Measurements from ENCODE around the gene SLC7A14. TPM values are rescaled to one million over a fixed set of nuclear protein-coding genes. Genes with fewer than 3 reads are reported as not detected.

SLC7A14 gene
- total RNA-seq, 1 donor from 2014 or later = 7.0 TPM

DNA sequence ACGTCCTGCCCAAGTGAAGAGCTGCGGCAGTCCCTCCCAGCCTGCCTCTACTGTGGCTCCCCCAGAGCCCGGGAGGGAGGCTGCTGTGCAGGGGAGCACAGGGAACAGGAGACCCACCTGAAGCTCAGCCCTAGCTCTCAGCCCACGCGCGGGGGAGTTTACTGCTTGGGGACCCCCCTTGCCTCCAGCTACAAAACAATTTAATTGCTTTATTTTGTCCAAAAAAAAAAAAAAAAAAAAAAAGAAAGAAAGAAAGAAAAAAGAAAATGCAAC lies 89.1 kb downstream of the SLC7A14 start:
- DNase-seq = no peak

DNA sequence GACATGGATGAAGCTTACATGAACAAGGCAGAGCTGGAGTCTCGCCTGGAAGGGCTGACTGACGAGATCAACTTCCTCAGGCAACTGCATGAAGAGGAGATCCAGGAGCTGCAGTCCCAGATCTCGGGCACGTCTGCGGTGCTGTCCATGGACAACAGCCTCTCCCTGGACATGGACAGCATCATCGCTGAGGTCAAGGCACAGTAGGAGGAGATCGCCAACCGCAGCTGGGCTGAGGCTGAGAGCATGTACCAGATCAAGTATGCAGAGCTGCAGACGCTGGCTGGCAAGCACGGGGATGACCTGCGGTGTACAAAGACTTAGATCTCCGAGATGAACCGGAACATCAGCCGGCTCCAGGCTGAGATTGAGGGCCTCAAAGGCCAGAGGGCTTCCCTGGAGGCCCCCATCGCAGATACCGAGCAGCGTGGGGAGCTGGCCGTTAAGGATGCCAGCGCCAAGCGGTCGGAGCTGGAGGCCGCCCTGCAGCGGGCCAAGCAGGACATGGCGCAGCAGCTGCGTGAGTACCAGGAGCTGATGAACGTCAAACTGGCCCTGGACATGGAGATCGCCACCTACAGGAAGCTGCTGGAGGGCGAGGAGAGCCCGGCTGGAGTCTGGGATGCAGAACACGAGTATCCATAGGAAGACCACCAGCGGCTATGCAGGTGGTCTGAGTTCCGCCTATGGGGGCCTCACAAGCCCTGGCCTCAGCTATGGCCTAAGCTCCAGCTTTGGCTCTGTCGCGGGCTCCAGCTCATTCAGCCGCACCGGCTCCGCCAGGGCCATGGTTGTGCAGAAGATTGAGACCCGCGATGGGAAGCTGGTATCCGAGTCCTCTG lies 89.6 kb downstream of the SLC7A14 start:
- DNase-seq = no peak

- no peak for DNase-seq
These were observed 91.1 kb downstream of the SLC7A14 start for GRCh38 chr3:170494766-170495165.

GRCh38 chr3:170493712-170494182 lies 92.1 kb downstream of the SLC7A14 start:
- no peak for DNase-seq

DNA sequence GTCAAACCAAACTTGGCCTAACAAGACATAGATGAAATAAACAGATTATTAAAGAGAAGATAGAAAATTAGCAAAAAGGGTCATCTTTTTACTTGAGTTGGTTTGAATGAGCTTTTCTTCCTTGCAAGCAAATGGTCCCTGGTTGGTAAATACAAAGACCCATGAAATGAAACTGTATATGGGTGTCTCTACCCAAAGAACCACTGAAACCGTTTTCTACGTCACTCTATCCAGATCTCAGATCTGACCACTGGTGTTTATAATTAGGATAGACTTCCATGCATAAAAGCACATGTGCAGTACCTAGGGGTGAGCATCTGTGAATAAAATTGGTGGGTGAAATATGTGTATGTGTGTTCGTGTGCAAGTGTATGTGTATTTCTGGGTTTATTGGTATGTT lies 94.0 kb downstream of the SLC7A14 start:
- DNase-seq = no peak

- DNase-seq = no peak
These were observed 94.9 kb downstream of the SLC7A14 start for GRCh38 chr3:170490828-170491560.

- DNase-seq = no peak
These were observed 97.1 kb downstream of the SLC7A14 start for GRCh38 chr3:170488802-170489201.

DNA sequence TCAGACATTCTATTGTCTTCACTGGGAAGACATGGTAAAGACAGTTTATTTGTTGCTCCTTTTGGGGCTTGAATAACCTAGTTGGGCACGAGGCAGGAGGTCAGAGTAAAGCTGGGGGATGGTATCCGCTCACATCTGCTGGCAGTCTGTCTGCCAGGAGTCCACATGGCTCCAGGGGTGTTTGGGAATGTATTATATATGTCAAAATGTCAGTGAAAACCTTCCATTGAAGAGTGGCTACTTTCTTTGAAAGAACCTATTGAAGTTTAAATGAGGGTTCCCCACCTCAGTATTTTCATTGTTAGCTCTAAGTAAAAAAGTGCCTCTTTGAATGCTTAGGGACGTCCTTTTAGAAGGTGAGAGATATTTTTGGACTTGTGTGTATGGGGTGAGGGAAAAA lies 98.8 kb downstream of the SLC7A14 start:
- DNase-seq = no peak

GRCh38 chr3:170486398-170486797 lies 99.5 kb downstream of the SLC7A14 start:
- DNase-seq = no peak

DNA sequence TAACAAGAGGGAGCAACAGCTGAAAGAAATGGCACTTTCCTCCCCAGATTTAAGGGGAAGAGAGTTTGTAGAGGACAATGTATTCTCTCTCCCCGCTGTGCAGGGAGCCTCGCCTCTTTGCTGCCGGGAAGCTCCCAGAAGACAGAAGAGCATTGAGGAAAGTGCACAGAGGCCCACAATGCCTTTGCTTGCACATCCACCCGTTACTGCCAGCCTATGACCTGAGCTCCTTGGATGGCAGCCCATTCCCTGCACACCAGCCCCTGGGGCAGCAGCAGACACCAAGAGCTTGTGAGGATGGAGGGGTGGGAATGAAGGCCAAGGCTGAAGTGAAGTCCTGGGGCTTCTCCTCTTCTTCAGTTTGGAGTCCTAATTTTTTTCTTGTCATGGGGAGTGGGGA lies 100.2 kb downstream of the SLC7A14 start:
- peak; percentile 70 for DNase-seq

- no peak for DNase-seq
These were observed 100.6 kb downstream of the SLC7A14 start for GRCh38 chr3:170485294-170485693.

DNA sequence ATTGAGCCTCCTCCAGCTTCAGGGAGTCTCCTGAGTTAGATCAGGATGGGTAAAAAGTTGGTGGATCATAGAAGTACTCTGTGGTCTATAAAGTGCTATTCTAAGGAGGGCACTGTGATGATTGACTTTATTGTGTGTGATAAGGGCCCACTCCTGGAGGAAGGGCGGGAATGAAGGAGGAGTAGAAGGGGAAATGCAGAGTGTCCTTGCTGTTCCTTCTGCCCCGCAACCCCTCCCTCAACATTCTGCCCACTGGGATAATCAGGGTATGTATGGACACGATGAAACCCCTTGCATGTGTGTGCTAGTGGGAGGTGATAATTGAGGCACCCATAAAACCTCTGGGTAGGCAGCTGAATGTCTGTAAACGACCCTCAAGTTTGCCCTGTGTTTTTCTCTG lies 101.0 kb downstream of the SLC7A14 start:
- no peak for DNase-seq

DNA sequence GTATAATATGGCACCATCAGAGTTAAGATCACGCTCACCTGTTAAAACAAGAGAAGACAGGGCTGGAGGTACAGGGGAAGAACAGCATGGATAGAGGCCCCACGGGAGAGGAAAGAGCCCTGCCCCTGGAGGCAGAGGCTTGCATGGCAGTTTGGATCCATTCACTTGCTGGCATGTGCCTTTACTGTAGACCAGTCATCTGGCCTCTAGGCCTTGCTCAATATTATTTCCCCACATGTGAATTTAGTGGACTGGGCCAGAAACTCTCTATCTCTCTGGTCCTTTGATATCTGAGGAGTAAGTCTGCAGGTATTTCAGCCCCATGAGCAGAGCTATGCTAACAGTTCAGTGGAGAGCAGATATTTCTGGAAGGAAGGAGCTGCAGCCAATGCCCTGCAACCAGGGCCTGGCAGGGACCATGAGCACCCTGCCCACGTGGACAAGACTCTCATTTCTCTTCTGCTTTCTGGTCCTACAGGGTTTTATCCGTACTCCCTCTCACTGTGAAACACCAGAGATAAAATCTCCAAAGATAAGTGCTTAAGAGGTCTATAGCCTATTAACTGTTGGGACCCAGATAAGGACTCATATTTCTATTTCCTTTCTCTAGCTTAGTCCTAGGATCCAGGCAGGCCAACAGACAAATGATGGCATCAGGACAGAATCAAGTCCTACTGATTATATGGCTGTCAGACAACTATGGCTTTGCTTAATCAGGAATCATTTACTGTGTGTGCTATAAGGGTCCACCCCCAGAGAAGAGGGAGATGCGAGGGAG lies 102.2 kb downstream of the SLC7A14 start:
- no peak for DNase-seq

- no peak for DNase-seq
These were observed 103.7 kb downstream of the SLC7A14 start for GRCh38 chr3:170482199-170482598.

- no peak for DNase-seq
These were observed 105.8 kb downstream of the SLC7A14 start for GRCh38 chr3:170480111-170480510.

DNA sequence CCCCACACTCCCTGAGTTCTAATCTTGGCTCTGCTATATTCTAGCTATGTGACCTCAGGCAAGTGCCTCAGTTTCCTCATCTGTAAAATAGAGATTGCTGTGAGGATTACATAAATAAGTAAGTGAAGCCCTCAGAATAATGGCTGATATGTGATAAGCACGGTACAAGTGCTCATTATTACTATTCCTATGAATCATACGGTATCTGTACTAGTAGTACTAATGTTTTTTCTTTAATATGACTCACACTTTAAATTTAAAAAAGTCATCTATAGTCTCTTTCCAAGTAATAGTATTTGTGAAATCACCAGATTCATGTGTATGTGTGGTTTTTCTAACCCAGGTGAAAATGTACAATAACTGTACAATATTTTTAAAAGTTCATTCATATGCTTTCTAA lies 108.5 kb downstream of the SLC7A14 start:
- DNase-seq = no peak

GRCh38 chr3:170476291-170476690 lies 109.6 kb downstream of the SLC7A14 start:
- no peak for DNase-seq

- DNase-seq = no peak
These were observed 110.7 kb downstream of the SLC7A14 start for GRCh38 chr3:170475092-170475685.

- no peak for DNase-seq
These were observed 112.5 kb downstream of the SLC7A14 start for GRCh38 chr3:170473358-170473757.

DNA sequence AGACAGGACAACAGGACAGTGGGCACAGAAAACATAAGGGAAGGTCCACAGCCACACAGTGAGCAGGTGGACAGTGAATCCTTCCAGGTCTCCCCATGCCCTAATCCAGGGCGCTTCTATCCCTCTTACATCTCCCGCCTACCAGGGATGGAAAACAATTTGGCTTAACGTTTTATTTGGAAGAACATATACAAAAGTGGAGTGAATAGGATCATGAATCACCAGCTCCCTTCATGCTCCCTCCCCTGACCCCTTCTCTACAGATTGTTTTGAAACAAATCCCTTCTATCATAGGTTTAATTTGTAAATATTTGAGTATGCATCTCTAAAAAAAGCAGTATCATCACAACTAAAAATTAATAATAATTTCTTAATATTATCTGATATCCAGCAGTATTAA lies 114.7 kb downstream of the SLC7A14 start:
- DNase-seq = no peak

- DNase-seq = peak; percentile 45
These were observed 115.5 kb downstream of the SLC7A14 start for GRCh38 chr3:170470063-170471016.
